ENCODE measurements around the gene FEV.

DNA sequence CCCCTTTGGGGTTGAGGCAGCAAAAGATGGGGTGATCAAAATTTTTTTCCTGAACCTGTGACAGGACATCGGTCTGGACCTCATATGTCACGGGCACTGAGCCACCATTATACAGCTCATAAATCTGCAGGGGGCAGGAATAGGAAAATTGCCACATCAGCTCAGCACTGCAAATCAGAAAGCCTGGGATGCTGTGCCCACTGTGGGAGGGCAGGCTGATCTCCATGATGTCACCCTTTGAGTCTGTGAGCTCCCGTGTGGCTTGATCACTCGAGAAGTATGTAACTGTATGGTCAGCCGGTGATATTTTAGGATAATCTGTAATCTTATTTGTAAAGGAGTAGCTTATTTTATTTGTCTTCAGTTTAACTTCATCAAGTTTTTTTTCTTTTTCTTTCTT lies 25.9 kb upstream of the FEV start:
- TF ChIP-seq, protein P1, sequence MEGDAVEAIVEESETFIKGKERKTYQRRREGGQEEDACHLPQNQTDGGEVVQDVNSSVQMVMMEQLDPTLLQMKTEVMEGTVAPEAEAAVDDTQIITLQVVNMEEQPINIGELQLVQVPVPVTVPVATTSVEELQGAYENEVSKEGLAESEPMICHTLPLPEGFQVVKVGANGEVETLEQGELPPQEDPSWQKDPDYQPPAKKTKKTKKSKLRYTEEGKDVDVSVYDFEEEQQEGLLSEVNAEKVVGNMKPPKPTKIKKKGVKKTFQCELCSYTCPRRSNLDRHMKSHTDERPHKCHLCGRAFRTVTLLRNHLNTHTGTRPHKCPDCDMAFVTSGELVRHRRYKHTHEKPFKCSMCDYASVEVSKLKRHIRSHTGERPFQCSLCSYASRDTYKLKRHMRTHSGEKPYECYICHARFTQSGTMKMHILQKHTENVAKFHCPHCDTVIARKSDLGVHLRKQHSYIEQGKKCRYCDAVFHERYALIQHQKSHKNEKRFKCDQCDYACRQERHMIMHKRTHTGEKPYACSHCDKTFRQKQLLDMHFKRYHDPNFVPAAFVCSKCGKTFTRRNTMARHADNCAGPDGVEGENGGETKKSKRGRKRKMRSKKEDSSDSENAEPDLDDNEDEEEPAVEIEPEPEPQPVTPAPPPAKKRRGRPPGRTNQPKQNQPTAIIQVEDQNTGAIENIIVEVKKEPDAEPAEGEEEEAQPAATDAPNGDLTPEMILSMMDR (IDR thresholded peaks at IDR 0.05; ENCODE audit: insufficient read depth, low read length, poor library complexity, severe bottlenecking), result no peak
- TF ChIP-seq EZH2phosphoT487 (conservative IDR thresholded peaks at IDR 0.05; ENCODE audit: low read length), result no peak
